HG03280 (cell line): Measurements from ENCODE around the gene NPAS3.

ENCODE experiments used
- ATAC-seq: cut with Tn5 transposase; IDR thresholded peaks from one replicate; pipeline ENCODE4 v1.9.1; 2021; ENCODE audit warnings: mild to moderate bottlenecking, moderate library complexity; ENCODE audit not compliant: unreplicated experiment

NPAS3 gene

GRCh38 chr14:33686856-33687255, 748.2 kb downstream of the NPAS3 start:
- no peak for ATAC-seq

GRCh38 chr14:33689680-33690079, 751.0 kb downstream of the NPAS3 start:
- ATAC-seq, result no peak

GRCh38 chr14:33691907-33692306, 753.2 kb downstream of the NPAS3 start:
- ATAC-seq, result no peak

GRCh38 chr14:33692762-33693161, 754.1 kb downstream of the NPAS3 start:
- no peak for ATAC-seq

GRCh38 chr14:33693237-33693636, 754.6 kb downstream of the NPAS3 start:
- ATAC-seq, result no peak

GRCh38 chr14:33696165-33696564, 757.5 kb downstream of the NPAS3 start:
- ATAC-seq, result no peak

GRCh38 chr14:33699300-33699983, 760.8 kb downstream of the NPAS3 start:
- ATAC-seq, result no peak

- no peak for ATAC-seq
Observed at GRCh38 chr14:33700052-33700451, 761.4 kb downstream of the NPAS3 start.

GRCh38 chr14:33702293-33702692, 763.6 kb downstream of the NPAS3 start:
- ATAC-seq, result no peak

- no peak for ATAC-seq
Observed at GRCh38 chr14:33704481-33704880, 765.8 kb downstream of the NPAS3 start.

- ATAC-seq, result no peak
Observed at GRCh38 chr14:33705490-33705889, 766.8 kb downstream of the NPAS3 start.

GRCh38 chr14:33707716-33708115, 769.0 kb downstream of the NPAS3 start:
- ATAC-seq, result no peak

- ATAC-seq, result no peak
Observed at GRCh38 chr14:33709283-33709682, 770.6 kb downstream of the NPAS3 start.

GRCh38 chr14:33709711-33710110, 771.0 kb downstream of the NPAS3 start:
- ATAC-seq, result no peak

- no peak for ATAC-seq
Observed at GRCh38 chr14:33710273-33710672, 771.6 kb downstream of the NPAS3 start.

- ATAC-seq, result no peak
Observed at GRCh38 chr14:33711194-33711593, 772.5 kb downstream of the NPAS3 start.

GRCh38 chr14:33711811-33712216, 773.1 kb downstream of the NPAS3 start:
- ATAC-seq, result no peak

GRCh38 chr14:33714527-33715226, 776.0 kb downstream of the NPAS3 start:
- no peak for ATAC-seq

- no peak for ATAC-seq
Observed at GRCh38 chr14:33715227-33715528, 776.5 kb downstream of the NPAS3 start.

GRCh38 chr14:33716921-33717320, 778.2 kb downstream of the NPAS3 start:
- no peak for ATAC-seq

- no peak for ATAC-seq
Observed at GRCh38 chr14:33717866-33718265, 779.2 kb downstream of the NPAS3 start.

GRCh38 chr14:33720284-33720787, 781.7 kb downstream of the NPAS3 start:
- ATAC-seq, result no peak

- ATAC-seq, result no peak
Observed at GRCh38 chr14:33726685-33727084, 788.0 kb downstream of the NPAS3 start.
